T47D (cell line): ENCODE data around the gene UQCC3.
A peak's percentile ranks its signal among the peaks of the same experiment; 100 is the strongest.
"Not testable (repeated sequence)": the region's sequence is repeated elsewhere in the genome, so short reads cannot be mapped to it uniquely, and the experiment has no call there.

Source experiments
- DNase-seq, 2 experiments: peaks; one replicate each; pipeline versions ENCODE4 v3.0.0 to v3.0.0-alpha.2; 2011 to 2012; ENCODE audit warnings: low read depth in 1 of 2, low spot score in 1 of 2
- JUND ChIP-seq: IDR thresholded peaks from 2 replicates; pipeline ENCODE4 v1.6.1; 2012; ENCODE audit warnings: low read depth
- in situ Hi-C: cut with HindIII; loops from 2 replicates; pipeline ENCODE4 v1.10.0; 2016; ENCODE audit warnings: low sequenced_read_pairs, low pct_unique_long_range_greater_than_20kb

Gene UQCC3

DNA sequence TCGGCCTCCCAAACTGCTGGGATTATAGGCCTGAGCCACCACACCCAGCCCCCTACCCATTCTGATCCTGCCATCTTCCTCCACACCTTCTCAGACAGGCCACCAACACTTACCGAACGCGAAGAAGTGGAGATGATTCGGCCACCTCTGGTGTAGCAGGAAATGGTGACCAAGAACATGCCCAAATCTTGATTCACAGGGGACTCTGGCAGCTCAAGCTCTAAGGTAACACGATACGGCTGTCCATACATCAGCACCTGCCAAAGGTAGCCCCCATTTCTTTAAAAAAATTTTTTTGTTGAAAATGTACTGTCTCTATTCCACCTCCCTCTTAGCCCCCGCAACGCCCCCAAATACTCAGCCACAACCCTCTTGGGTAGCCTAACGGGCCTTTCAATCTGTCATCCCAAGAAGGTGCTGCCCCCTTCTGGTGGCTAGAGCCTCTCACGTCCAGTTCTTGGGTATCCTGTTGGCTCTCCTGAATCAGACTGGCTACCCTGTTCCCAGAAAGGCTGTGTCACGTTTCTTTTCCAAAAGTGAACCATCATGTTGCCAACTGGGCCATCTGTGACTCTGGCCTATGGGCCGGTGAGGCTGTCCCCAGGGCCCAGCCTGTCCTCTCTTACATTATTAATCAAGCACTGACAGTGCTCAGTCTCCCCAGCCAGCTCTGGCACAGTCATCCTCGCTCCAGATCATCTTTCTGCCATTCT lies 23.1 kb downstream of the UQCC3 start:
- no peak for TF ChIP-seq JUND
- in situ Hi-C loops: no loop called here
- DNase-seq: peak; percentile 77 to 89

DNA sequence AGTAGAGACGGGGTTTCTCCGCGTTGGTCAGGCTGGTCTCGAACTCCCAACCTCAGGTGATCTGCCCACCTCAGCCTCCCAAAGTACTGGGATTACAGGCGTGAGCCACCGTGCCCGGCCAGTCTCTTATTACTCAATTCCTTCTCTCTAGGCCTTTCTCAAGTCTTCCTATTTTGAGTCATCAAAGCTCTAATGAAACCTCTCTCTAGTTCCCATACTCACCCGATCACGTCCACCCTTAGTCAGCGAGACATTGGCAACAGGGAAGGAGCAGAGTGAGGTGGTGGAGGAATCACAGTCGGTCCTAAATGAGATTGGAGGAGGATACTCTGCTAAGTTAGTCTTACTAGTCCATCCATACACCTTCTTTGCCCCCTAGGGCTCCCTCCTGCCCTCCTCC lies 30.8 kb downstream of the UQCC3 start:
- in situ Hi-C loops: no loop called here
- TF ChIP-seq JUND: no peak
- no peak for DNase-seq

DNA sequence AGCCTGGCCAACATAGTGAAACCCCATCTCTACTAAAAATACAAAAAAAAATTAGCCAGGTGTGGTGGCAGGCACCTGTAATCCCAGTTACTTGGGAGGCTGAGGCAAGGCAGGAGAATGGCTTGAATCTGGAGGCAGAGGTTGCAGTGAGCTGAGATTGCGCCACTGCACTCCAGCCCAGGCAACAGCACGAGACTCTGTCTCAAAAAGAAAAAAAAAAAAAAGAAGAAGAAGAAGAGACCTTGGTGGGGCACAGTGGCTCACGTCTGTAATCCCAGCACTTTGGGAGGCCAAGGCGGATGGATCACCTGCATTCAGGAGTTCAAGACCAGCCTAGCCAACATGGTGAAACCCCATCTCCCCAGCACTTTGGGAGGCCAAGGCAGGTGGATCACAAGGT lies 32.4 kb downstream of the UQCC3 start:
- DNase-seq, in situ Hi-C loops: not testable (repeated sequence)

DNA sequence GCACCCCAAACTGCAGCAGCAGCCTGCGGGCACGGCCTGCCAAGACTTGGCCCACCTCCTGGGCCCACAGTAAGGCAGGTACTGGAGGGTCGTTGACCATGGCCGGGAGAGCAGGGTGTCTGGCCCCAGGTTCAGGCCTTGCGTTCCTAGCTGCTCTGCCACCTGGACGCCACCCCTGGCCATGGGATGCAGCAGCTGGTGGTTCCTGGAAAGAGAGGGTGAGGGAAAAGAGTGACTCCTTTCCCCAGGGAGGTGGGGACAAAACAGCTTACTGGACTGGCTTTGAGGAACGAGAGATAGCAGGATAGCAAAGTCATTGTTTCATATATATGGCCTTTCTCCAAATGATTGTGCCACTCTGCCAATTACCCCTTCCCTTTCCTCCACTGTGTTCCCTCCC lies 33.9 kb downstream of the UQCC3 start:
- no peak for TF ChIP-seq JUND
- in situ Hi-C loops: no loop called here

DNA sequence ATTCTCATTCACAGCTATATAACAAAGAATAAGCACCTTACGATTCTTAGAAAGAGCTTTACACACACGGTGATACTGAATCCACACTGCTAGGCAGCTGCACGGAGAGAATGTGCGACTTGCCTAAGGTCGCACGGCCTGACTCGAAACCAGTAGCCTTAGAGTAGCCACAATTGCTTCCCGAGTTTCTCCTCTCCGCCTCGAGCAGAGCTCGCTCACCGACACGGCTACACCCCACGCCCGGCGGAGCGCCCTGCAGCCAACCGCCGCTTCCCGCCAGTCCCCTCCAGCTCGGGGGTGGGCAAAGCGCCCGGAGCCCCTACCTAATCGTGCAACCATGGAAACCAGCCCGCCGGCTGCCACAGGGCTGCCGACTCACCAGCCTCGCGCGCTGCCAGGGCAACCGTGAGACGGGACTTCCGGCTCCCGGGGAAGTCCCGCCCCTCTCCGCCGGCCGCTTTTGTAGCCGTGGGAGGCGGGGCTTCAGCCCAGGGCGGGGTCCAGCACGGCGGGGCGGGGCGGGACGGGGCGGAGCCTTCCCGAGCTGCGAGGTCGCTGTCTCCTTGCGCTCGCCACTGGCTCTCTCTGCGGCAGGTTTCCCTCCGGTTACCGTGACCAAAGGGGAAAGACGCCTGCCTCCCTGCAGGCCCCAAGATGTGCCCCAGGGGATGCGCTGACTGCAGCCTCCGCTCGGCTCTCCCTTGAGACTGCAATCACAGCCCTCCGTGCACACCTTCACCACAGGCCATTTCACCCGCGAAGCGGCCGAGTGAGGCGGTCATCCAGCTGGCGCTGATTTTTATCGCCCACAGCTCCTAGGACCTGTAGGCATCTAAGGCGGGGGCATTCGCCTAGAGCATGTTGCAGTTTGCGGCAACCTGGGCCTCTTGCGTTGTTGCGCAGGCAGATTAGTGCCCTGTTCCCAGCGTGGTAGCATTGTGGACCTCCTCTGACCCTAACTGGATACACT lies 34.7 kb downstream of the UQCC3 start:
- DNase-seq: peak; percentile 93 to 96
- TF ChIP-seq JUND: no peak
- in situ Hi-C loops: no loop called here

More for the DNA sequence above, 33.9 kb downstream of the UQCC3 start:
- peak; percentile 61 to 64 for DNase-seq

DNA sequence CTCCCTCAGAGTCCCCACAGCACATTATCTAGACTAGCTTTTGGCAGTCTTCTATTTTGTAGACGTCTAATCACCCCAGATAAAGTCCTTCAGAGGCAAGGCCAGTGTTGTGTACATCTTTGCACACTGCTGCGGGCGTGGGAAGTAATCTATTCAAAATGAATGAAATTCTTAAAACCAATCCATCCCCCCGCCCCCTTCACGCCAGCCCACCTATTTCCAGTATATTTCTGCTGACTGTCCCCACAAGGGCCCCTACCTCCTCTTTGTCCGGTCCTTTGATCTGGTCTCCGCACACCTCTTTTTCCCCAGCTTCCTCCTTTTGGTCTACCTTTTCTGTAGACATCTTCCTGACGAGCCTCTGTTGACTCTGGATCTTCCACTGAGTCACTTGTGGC lies 35.4 kb downstream of the UQCC3 start:
- DNase-seq: no peak
- in situ Hi-C loops: no loop called here
- TF ChIP-seq JUND: no peak

DNA sequence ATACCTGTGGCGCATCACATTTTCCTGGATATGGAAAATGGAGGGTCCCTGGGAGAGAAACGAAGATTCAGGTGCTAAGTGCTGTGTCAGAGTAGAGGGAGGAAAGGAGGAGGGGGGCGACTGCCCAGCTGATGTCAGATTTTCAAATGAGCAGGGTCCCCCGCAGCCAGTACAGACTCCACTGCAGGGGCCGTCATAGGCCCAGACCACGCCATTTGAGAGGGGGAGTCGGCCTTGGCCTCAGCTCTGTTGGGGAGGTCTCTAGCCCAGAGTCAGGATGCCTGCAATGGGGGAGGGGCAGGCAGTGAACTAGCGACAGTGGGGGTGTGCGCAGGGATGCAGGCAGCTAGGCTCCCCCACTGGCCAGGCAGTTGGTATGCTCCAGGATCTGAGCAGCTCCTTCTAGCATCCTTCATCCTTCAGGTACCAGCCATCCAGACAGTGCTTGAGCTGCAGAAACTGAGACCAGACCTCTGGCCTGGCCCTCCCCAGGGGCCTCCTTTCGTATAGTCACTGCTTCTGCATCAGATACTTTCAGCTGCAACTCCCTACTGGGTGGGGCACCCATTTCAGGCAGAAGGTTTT lies 35.9 kb downstream of the UQCC3 start, which contains the start of the genes BSCL2 and GNG3:
BSCL2 (minus strand) TSS at position 148 of the 585 bp plus-strand sequence. CDS start 229 bp downstream, outside the sequence.
GNG3 (plus strand) TSS at position 400 of the 585 bp plus-strand sequence. CDS start 620 bp downstream, outside the sequence.
- DNase-seq: no peak
- no peak for TF ChIP-seq JUND
- in situ Hi-C loops: no loop called here

DNA sequence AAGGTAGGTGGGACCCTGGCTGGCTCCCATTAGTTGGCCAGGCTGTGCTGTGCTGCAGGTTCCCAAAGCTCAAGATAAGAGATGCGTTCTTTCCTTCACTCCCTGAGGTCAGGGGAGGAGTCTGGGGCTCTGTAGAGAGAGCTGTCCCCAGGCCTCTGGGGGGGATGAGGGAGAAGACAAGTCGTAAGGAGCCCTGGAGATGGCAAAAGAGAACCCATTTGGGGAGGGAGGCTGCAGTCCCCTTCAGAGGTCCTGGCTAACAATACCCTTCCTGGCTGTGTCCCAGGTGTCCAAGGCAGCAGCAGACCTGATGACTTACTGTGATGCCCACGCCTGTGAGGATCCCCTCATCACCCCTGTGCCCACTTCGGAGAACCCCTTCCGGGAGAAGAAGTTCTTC lies 36.9 kb downstream of the UQCC3 start:
- no peak for DNase-seq
- in situ Hi-C loops: no loop called here
- no peak for TF ChIP-seq JUND

DNA sequence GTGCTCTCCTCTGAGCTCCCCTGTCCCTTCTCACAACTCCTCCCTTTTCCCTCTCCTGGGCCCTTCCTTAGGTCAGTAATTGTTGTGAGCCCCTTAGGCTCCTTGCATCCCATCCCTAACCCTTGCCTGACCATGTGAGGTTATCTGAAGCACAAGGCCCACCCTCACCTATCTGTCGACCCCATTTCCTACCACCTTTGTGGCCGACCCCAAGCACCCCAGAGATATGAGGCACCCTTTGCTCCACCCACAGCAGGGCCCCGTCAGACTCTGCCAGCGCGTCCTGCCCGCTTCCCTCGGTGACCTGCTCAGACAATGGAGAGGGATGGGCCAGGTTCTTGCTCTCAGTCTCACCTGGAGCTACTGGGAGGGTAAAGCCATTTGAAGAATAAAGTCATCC lies 37.3 kb downstream of the UQCC3 start:
- DNase-seq: no peak
- in situ Hi-C loops: no loop called here
- no peak for TF ChIP-seq JUND

DNA sequence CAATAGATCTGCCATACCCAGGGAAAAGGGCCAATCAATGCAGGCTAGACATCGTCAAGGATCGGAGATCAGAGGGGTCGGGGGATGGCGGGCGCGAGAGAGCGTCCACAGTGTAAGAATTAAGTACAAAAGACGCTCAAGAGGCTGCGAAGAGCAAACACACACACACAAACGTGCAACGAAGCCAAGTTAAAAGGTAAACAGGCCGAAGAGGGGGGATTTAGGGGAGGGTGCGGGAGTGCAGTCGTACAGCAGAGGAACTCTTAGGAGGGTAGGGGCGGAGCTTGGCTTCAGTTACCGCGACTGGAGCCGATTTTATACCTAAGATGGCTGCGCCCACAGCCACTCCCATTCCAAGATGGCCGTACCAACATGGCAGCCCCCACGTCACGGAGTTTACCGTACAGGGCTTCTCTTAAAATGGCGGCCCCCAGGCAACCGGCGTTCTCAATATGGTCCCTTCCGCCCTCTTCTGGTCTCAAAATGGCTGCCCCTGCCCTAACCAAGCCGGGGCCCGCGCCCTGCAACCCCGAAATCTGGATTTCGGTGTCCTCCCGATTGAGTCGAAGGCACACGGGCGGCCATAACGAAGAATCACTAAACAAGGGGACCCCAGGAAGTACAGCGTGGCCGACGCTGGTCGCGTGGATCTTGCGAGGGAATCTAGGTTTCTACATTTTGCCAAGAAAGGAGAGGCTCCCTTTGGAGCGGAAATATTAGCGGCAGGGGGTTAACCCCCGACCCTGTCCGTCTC lies 38.0 kb downstream of the UQCC3 start:
- in situ Hi-C loops: no loop called here
- no peak for DNase-seq
- no peak for TF ChIP-seq JUND

DNA sequence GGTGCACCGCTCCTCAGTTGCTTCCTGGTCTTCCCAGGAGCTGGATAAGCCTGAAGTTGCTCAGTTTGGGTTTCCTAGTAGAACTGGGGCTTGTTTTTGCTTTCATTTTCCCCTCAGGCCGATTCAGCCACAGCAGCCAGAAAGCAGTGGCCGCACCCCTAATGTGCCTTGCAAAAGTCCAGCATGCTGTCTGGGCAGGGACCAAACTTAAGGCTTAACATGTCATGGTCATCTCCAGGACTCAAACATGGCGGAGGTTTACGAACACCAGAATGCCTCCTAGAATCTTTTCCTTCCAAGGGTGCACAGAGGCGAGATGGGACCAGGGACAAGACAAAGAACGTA lies 38.5 kb downstream of the UQCC3 start:
- no peak for TF ChIP-seq JUND
- in situ Hi-C loops: no loop called here
- DNase-seq: no peak

DNA sequence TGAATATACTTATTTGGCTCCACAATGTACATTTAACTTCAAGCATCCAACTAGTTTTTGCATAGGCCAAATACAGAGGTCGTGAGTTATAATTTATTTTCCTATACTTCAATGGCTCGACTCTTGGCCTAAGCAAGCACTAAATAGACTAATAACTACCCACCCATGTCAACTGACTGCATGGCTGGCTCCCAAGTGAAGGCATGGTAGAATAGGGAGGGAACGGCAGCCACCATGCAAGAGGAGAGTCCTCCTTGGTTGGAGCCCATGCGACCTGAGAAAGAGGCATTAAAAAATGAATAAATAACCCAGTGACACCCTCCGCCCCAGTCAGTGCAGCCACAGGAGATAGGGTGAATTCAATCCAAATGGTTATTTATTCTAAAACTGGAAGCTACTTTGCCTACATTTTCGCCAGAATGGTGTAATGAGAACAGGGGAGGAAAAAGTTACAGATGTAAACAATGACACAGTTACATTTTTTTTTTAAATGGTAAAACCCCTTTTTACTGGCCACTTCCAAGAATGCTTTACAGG lies 40.9 kb downstream of the UQCC3 start:
- no peak for DNase-seq
- in situ Hi-C loops: no loop called here
- no peak for TF ChIP-seq JUND
